GM23248 (cell line): ENCODE measurements around the gene CPEB3.

Experiments
- EZH2 ChIP-seq: fragments of 200-600 bp; sonication (generic); IDR thresholded peaks from 2 replicates; pipeline ENCODE4 v1.6.1; 2018; ENCODE audit warnings: antibody characterized with exemption, mild to moderate bottlenecking; ENCODE audit not compliant: insufficient read depth, poor library complexity, severe bottlenecking
- EZH2phosphoT487 ChIP-seq: fragments of 200-600 bp; sonication (generic); IDR thresholded peaks from 2 replicates; pipeline ENCODE4 v1.6.1; 2018; ENCODE audit warnings: antibody characterized with exemption, moderate library complexity, mild to moderate bottlenecking, low read depth; ENCODE audit not compliant: insufficient read depth

DNA sequence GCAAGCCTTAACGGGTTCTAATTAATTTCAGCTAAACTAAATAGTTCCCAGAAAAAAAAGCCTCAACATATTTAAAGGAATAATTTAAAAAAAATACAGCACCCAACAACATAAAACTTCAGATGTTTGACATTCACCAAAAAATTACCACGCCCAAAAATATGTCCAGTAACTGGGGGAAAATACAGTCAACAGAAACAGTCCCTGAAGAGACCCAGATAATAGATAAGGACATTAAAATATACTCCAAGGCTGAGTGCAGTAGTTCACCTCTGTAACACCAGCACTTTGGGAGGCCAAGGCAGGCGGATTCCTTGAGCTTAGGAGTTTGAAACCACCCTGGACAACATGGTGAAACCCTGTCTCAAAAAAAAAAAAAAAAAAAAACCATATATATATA, 289.3 kb downstream of the CPEB3 start:
- no peak for TF ChIP-seq EZH2
- TF ChIP-seq EZH2phosphoT487 = no peak
